ENCODE measurements around the gene NEDD8.
"Not testable (repeated sequence)": the region's sequence is repeated elsewhere in the genome, so short reads cannot be mapped to it uniquely, and the experiment has no call there.

NEDD8 gene

DNA sequence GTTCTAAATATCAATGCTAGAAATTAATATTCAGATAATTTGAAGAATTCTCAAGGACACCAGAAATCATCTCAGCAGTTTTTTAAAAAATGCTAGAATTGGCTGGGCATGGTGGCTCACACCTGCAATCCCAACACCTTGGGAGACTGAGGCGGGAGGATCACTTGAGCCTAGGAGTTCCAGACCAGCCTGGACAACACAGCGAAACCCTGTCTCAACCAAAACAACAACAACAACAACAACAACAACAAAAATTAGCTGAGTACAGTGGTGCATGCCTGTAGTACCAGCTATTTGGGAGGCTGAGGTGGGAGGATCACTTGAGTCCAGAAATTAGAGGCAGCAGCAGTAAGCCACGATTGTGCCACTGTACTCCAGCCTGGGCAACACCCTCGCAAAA, 13.1 kb downstream of the NEDD8 start:
- no peak for FAIRE-seq

DNA sequence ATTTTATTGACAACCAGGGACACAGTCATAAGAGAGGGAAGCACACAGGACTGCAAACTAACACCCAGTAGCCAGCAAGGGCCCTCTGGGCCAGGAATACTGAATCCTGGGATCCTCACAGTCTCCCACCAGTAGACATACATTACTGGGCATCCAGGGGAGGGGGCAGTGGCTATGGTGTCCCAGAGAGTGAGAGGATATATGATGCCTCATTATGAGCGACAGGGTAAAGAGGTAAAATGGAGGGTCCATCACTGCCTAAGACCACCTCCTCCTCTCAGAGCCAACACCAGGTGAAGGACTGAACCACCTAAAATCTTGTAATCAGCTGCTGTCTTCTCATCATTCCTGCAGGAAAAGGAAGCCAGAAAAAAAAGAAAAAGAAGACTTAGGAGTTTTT, 15.3 kb downstream of the NEDD8 start:
- not testable (repeated sequence) for FAIRE-seq

DNA sequence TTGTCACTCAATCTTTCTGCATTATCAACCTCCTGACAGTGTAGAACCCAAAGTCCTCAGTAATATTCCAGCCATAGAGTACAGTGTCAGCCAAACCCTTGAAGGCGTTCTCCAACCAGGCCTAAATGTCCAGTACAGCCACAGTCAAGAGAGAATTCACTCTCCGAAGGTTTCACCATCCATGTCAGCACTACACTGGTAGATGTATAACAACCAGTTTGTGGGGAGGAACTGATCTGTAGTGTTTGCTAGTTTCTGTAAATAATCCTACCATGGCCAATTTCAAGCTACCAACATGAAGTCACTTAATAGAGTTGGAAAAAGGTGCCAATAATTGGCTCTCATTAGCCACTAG, 15.8 kb downstream of the NEDD8 start:
- no peak for FAIRE-seq

DNA sequence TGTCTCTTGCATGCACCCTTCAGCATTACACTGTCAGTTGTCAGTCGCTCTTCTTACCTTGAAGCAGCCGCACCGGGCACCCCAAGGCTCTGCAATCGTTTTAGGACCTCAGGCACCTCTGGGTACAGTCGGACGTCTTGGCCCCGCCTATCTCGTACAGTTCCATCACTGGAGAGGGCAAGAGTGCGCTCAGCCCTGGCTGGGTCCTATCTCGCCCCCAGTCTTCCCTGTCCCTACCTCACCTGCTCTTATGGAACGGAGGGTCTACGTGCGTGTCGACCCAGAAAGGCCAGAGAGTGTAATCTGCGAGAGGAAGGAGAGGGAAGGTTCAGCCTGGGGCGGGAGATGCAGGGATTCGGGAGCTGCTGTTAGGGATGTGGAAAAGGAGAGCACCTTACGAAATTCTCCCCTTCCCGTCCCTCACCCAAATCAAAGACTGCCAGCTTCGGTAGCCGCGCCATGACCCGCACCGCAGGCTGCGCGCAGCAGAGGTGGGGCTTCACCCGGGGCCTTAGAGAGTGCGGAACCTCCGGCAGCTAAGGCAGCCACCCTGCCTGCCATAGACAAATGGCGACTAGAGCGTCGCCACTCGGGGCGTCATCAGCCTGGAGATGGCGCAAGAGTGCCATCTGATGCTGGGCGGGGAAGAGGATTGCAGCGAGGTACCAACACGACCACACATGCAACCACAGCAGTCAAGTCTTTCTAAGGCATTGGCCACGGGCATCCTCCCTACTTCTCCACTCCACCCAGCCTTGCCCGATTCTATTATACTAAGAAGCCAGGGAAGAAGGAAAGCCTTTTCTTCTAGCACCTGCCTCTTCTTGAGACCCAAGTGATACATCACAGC, 16.4 kb downstream of the NEDD8 start, which contains the start of gene MDP1:
TSS of gene MDP1 (minus strand) at position 572 of the 850 bp plus-strand sequence. CDS start at position 461, 111 bp downstream.
- no peak for FAIRE-seq

DNA sequence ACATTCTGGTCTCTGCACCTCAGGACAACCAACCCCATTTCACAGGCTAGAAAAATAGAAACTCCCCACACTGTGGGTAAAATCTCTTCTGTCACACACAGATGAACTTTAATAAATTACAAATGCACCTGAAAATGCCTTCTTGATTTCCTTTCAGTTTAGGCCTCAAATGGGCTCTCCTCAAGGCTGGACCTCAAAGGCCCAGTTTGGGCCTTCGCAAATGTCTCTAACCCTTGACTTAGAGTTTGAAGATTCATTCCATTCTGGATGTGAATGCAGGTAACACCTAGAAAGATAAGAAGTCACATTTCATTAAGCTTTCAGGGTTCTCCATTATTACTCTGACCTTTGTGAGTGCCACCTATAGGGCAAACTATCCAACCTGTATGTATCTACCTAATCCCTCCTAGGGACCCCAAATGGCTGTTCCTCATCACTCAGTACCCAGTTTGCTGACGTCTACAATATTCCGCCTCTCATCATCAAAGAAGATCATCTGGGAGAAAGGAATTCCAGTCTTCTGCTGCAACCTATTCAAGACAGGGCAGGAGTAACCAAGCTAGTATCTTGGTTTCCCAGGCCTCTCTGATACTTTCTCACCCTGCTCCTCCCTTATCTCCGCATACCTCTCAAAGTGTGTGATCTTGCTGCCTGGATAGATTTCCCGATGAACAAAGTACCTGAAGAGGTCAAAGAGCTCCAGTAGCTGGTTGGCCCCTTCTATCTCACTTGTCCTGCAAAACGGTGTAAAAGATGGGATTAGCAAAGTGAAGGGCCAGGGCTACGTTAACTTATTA, 18.1 kb downstream of the NEDD8 start:
- no peak for FAIRE-seq

DNA sequence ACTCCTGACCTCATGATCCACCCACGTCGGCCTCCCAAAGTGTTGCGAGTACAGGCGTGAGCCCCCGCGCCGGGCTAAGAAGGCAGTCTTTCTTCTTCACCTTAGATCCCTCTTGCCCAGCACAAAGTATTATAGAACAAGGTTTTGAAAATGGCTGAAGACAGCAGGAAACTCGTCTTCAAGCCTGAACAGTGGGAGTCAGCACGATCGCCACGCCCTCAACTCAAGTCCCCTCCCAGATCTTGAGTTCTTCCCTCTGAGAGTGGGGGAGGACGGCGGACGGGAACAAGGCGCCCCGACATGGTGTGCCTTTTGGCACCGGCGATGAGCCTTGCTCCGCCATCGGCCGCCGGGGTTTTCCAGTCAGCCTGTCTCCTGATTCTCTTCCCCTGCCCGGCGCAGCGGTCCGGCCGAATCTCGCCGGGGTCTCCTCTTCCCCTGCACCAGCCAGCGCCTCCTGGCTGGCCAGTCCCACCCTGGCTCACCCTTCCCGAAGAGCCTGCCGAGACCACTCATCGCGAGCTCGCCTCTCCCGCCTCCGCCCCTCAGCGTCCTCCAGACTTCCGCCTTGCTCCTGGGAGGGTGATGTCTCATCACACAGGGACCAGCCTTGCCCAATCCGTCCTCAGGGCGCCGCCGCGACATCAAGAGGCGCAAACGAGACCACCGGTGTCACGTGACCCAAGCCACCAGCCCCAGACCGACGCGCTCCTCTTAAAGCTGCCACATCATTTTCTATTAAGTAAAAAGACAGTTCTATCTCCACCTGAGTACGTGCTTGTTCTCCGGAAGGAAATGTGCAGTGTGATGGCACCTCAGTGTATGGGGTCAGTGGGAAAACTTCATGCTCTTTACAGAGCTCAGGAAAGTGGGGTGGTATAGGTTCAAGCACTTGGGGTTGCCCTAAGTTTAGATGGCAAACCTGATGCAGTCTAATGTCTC, 19.0 kb downstream of the NEDD8 start, which contains the start of gene CHMP4A:
TSS of gene CHMP4A (minus strand) at position 565 of the 942 bp plus-strand sequence. CDS start at position 516, 49 bp downstream.
- FAIRE-seq, result peak; percentile 58

DNA sequence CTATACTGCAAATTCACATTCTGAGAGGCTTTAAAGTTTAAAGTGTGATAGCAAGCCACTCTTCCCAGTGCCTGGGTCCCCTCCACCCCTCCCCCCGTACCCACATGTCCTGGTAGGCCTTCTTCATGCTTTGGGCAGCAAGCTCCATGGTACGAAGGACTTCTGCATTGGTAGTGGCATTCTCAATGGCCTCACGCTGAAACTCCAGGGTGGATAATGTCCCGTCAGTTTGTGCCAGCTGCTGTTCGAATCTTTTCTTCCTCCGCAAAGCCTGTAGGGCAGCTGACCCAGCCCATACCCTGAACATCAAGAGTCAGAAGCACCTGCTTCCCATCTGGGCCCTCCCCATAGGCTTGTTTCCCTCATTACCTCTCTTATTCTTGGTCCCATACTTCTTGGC, 20.9 kb downstream of the NEDD8 start:
- no peak for FAIRE-seq

DNA sequence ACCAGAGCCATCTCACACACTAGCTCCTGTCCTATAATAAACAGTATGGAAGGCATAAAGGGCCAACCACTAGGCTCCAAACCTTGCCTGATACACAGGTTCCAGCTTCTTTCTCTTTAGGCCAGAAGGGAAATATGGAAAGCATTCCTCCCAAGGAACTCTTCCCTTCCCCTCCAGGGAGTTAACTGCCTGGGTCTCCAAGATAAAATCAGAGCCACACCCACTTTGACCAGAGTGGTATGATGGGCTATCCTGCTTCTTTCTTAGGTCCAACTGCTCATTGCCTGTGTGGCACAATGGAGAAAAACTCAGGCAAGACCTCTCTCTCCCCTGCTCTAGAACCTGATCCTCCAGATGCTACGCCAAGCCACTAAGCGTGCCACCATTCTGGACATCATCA, 24.5 kb downstream of the NEDD8 start:
- no peak for FAIRE-seq

DNA sequence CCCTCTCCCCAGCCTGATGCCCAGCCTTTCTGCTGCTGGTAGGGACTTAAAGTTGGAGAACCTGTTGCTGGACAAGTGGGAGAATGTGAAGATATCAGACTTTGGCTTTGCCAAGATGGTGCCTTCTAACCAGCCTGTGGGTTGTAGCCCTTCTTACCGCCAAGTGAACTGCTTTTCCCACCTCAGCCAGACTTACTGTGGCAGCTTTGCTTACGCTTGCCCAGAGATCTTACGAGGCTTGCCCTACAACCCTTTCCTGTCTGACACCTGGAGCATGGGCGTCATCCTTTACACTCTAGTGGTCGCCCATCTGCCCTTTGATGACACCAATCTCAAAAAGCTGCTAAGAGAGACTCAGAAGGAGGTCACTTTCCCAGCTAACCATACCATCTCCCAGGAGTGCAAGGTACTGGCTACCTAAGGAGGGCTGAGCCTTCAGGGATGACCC, 25.0 kb downstream of the NEDD8 start:
- no peak for FAIRE-seq

DNA sequence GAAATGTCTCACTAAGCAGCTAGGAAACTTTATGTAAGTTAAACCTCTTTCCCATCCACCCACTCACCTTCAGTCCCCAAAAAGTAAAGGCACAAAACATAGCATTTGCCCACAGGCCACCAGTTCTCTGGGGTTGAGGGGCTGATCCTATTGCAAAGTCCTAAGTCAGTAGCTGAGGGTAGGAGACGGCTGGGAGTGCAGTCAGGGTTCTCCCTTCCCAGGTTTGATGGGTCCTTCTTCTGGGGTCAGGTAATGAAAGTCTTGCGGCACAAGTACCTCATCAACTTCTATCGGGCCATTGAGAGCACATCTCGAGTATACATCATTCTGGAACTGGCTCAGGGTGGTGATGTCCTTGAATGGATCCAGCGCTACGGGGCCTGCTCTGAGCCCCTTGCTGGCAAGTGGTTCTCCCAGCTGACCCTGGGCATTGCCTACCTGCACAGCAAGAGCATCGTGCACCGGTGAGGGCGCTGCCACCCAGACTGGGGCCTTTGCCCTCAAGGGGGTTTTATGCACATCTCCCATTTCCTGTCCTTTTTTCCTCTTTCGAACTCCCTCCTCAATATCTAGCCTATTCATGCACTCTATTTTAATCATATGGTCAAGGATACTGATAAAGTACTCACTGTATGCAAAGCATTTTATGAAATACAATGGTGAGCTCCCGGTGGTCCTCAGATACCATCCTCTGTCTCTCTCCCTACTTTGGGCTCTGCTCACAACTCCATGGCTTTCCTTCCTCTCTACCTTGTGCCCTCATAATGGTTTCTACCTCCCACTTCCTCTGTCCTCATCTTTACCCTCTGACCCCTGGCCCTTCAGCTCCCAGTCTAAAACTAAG, 25.7 kb downstream of the NEDD8 start:
- FAIRE-seq, result no peak

DNA sequence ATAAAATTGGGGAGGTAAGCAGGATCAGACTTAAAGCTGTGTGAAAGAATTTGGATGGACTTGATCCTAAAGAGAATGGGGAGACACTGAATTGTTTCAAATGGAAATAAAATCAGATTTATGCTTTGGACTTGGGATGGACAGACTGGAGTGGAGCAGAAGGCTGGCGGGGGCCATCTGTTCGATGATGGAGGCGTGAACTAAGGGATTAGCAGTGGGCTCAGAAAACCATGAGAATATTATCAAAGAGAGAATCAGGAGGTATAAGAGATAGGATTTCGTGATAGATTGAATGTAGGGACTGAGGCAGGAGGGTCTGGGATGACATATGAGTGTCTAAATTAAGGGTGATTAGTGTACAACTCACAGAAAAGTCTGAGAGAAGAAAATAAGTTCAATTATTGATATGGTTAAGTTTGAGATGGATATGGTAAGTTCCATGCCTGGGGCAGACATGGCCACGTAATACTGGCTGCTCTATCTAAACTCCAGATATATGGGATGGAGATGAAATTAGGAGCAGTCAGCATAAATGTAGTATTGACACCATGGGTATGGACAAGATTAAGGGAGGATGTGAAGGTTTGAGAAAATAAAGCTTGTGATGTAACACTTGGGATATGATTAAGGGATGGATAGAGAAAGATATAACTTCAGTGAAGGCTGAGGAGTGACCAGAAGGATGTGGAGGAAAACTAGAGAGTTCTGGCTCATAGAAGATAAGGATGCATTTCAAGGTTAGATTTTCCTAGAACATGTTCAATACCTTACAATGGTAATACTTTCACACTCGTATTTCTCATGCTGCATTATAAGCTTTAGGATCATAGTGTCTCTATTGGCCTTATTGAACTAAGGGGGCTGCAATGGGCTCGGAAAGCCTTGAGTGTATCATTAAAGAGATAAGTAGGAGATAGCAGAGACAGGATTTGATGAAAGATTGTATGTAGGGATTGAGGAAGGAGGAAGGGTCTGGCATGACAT, 27.7 kb downstream of the NEDD8 start:
- FAIRE-seq, result no peak

DNA sequence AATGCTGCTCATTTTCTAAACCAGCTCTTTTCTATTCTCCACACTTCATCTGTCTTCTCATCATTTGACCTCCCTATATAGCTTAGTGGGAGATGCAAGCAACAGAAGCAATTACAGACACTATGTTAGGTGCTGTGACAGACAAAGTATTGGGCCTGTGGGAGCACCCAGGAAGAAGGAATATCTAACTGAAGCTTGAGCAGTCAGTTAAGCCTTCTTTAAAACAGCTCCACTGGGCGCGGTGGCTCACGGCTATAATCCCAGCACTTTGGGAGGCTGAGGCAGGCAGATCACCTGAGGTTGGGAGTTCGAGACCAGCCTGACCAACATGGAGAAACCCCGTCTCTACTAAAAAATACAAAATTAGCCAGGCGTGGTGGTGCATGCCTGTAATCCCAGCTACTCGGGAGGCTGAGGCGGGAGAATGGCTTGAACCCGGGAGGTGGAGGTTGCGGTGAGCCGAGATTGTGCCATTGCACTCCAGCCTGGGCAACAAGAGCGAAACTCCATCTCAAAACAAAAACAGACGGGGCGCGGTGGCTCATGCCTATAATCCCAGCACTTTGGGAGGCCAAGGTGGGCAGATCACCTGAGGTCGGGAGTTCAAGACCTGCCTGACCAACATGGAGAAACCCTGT, 28.8 kb downstream of the NEDD8 start:
- not testable (repeated sequence) for FAIRE-seq

DNA sequence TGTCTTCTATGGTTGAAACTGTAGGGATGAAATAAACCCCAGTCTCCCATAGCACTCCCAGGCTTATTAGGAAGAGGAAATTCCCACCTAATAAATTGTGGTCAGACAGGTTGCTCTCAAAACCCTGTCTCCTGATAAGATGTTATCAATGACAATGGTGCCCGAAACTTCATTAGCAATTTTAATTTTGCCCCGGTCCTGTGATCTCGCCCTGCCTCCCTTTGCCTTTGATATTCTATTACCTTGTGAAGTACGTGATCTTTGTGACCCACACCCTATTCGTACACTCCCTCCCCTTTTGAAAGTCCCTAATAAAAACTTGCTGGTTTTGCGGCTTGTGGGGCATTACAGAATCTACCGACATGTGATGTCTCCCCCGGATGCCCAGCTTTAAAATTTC, 29.6 kb downstream of the NEDD8 start:
- FAIRE-seq, result not testable (repeated sequence)

DNA sequence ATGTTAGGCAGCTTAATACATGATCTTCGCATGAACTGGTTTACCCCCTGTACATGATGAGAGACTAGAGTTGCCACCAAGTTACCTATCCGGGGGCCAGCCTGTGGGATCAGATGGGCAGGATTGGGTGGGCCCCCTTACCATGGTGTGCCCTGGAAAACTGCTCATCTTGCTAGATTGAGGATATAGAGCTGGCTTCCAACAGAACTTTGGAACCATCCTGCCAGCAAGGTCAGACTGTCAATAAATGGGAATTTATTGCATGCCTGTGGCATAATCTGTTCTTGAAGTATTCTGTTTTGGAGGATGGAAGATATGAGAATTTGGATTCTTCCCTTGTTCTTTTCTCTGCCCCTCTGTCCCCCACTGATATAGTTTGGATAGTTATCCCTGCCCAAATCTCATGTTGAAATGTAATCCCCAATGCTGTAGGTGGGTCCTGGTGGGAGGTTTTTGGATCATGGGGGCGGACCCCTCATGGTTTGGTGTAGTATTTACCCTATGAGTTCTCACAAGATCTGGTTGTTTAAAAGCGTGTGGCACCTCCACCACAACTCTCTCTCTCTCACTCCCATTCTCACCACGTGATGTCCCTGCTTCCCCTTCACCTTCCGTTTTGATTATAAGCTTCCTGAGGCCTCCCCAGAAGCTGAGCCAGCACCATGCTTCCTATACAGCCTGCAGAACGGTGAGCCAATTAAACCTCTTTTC, 33.2 kb downstream of the NEDD8 start:
- no peak for FAIRE-seq

DNA sequence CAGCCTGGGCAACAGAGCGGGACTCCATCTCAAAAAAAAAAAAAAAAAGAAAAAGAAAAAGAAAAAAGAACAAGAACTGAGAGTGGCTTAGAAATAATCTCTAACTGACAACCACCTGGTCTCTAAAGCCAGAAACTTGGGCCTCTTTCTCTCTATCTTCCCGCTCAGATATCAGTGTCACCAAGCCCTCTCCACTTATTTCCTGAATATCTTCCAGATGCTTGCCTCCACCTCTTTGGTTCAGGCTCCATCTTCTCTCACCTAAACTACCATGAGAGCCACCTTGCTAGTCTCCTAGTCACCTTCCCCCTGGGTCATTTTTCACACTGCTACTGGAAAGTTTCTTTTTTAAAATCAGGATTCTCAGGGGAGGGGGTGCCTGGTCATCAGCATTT, 35.1 kb downstream of the NEDD8 start:
- no peak for FAIRE-seq

DNA sequence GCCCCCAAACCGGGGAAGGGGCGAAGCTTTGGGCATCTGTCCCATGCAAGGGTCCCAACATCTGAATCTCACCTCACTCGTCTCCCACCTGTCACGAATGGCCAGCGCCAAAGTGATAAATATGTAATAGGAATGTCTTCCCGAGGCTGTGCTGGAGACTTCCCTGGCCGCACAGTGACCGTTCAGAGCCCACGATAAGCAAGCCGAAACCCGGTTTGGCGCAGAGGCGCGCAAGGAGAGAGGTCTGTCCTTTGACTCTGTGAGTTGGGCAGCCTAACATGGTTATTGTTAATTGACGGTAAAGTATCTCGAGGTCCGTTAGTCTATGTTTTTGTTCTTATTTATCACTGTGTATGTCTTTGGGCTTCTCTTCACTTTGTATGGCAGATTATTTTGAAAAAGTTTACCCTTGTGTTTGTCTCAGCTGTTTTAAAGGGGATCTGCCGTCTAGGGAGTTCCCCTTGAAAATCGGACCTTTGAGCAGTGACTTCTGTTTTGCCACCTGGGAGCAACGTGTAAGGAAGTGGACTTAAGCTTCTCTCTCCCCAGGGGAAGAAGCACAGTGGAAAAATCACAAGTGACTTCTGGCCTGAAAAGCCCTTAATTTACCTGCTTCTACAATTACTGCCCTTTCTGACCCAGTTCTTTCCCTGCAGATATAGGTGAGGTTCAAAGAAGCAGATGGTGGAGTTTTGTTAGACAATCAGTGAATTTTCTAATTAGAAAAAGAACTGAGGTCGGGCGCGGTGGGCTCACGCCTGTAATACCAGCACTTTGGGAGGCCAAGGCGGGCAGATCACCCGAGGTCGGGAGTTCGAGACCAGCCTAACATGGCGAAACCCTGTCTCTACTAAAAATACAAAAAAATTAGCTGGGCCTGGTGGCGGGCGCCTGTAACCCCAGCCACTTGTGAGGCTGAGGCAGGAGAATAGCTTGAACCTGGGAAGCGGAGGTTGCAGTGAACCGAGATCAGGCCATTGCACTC, 35.8 kb downstream of the NEDD8 start:
- no peak for FAIRE-seq

DNA sequence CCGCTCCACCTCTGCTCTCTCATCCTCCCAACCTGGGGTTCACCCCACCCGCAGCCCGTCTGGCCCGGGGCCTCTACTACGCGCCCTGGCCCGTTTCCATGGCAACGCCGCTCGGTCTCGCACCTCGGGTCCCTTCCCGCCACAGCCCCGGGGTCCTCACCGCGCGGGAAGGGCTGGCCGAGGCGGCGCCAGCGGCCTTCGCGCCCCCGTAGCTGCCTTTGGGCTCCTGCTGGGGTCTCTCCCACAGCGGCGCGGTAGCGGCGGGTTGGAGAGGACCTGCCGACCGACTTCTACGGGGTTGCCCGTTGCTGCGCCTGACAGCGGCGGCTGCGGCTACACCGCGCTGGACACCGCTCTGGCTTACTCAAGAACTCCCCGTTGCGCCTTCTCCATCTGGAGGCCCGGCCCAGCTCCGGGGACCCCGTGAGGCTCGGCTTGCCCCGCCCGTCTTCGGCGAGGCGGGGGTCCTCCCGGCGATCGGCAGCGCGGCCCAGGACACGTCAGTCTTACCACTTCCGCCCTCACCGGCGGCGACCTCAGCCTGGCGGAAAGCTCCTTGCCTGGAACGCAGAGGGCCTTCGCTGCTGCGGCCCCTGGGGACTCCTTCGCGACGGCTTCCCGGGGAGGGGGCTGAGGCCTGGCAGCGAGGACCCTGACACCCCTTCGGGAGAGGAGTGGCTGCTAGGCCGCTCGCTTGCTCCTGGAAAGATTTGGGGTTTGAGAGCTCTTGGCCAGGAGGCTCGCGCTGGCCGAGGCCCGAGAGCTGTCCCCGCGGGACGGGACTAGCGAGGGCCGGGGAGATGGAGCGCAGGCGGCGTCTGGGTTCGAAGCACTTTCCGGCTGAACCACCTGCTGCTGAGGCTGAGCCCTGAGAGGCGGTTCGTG, 36.7 kb downstream of the NEDD8 start, which contains the start of gene TM9SF1:
TSS of gene TM9SF1 (minus strand) at position 256 of the 885 bp plus-strand sequence. CDS start 422 bp downstream, outside the sequence.
- no peak for FAIRE-seq

Data from islet of Langerhans (tissue), 1 donor.